Measurements from ENCODE around the gene CSNK2A2. TPM values are rescaled to one million over a fixed set of nuclear protein-coding genes. Genes with fewer than 3 reads are reported as not detected.
A peak's percentile ranks its signal among the peaks of the same experiment; 100 is the strongest.

The CSNK2A2 gene
- total and polyA plus RNA-seq, 9 of the 15 experiments (the other 6 are each of a cell fraction or from before 2014, with no cell fraction given), result 20.8 to 109 (median 44.7) TPM

DNA sequence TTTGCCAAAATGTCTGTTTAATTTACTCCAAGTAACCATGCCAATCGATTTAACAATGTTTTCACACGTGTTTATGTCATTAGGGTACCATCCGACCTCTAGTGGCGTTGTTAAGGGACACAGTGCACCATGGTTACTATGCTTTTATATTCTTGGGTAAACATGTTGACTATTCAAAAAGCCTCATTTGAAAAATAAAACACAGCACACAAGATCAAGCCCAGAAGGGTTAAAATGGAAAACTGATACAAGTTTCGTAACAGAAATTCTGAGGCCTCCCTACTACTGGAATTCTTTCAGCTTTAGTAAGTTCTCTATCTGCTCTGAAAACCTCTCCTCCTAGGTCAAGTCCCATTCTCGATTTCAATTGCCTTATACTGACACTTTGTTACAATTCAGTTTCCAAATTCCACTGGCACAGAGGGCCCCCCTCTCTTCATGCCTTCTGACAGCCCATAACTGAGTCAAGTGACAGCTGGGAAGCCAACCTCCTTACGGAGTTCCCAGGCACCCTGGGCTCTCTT lies 70.8 kb downstream of the CSNK2A2 start:
- Histone ChIP-seq H3K27me3 (ENCODE audit: control insufficient read depth in 2 of 2, insufficient read depth in 2 of 2, low read length in 2 of 2) (no peaks in the 10 kb centered on the region), H2AFZ (ENCODE audit: low read depth, low read length) (no peak overlapping the region), H3K4me3 (peak overlapping the region; percentile 93), H4K20me1 (replicated peaks; ENCODE audit: control insufficient read depth, insufficient read depth, low read length) (peaks cover 31% of the 10 kb centered on the region), H3K79me2 (ENCODE audit: control insufficient read depth, insufficient read depth, low read length) (peaks cover 65% of the 10 kb centered on the region), H3K4me2 (ENCODE audit: insufficient read depth, low read length) (peak overlapping the region; percentile 92), H3K9me3 (replicated peaks; ENCODE audit: control insufficient read depth, insufficient read depth, low read depth, low read length) (no peaks in the 10 kb centered on the region), H3K9ac (ENCODE audit: insufficient read depth in 1 of 2, low read depth in 2 of 2, low read length in 2 of 2) (peak overlapping the region in 1 of 2 experiments; percentile 51; a peak in 2 of 4 replicates), H3K27ac (ENCODE audit: extremely low read depth, low read depth, low read length) (no peak overlapping the region; the same call in 2 of the 3 replicates), H3K9me1 (ENCODE audit: control insufficient read depth, insufficient read depth, low read length) (no peaks in the 10 kb centered on the region), H3K4me1 (replicated peaks in 1 of 2; ENCODE audit: control insufficient read depth in 2 of 2, insufficient read depth in 2 of 2, low read length in 2 of 2) (peaks cover 20 to 32% of the 10 kb centered on the region in 2 experiments; a peak in 4 of 5 replicates), H3K36me3 (ENCODE audit: control insufficient read depth, insufficient read depth, low read length) (peaks cover 3% of the 10 kb centered on the region; the same call in 1 of the 3 replicates)
- 9% methylated on average over 7 of the region's 7 CpGs for WGBS (ENCODE audit: insufficient coverage, low coverage, missing lambda C conversion rate)
- in situ Hi-C loops (cut with MboI) (loop anchor here (10.0 kb wide), 1 partner anchor 112 kb away; no protein-coding TSS in a partner anchor), intact Hi-C loops (cut with micrococcal nuclease) (loop anchor here (10.0 kb wide), 2 partner anchors 138 to 358 kb away; no protein-coding TSS in a partner anchor)
- ChIA-PET CTCF (ENCODE audit: low intra/inter-chr PET ratio) (interaction anchor here (1.2 kb wide), 1 partner anchor 105 kb away, joined by 4 read pairs; no protein-coding TSS in a partner anchor), POLR2A (interaction anchor here (0.6 to 1.8 kb wide), 7 partner anchors 8 to 688 kb away, joined by 3 to 6 read pairs (median 4); no protein-coding TSS in a partner anchor)
- ATAC-seq (peak; percentile 17; the same call in 1 of the 3 replicates), DNase-seq (ENCODE audit: extremely low read depth in 1 of 4, low spot score in 3 of 4) (peak in 2 of 4 experiments; percentile 29 to 54), FAIRE-seq (peak; percentile 65)
- no TSS peak for BruUV-seq (replicated peaks)
- TF ChIP-seq GATAD2B (IDR thresholded peaks at IDR 0.05; ENCODE audit: borderline replicate concordance) (0 out of 2 replicates have a peak, but pooled peaks have one; percentile 12), RAD21 (CRISPR knock-in tag; conservative IDR thresholded peaks at IDR 0.05 in 1 of 2, IDR thresholded peaks at IDR 0.05 in 1 of 2) (peak; percentile 10 to 11; a peak in 1 of 4 replicates), NEUROD1 (IDR thresholded peaks at IDR 0.05; ENCODE audit: borderline replicate concordance, low read depth, low read length, partially characterized antibody) (peak; percentile 23), NFE2L1 (tag; IDR thresholded peaks at IDR 0.05; ENCODE audit: borderline replicate concordance, low read depth) (no peak), FOXJ3 (CRISPR knock-in tag; IDR thresholded peaks at IDR 0.05) (peak; percentile 80), FOXA3 (CRISPR knock-in tag; conservative IDR thresholded peaks at IDR 0.05 in 1 of 2, IDR thresholded peaks at IDR 0.05 in 1 of 2) (peak; percentile 86 to 93), SIN3A (IDR thresholded peaks at IDR 0.05; ENCODE audit: borderline replicate concordance in 2 of 2, control insufficient read depth in 1 of 2, low read depth in 2 of 2, low read length in 2 of 2) (peak; percentile 52 to 96; a peak in 3 of 4 replicates), HDAC1 (IDR thresholded peaks at IDR 0.05) (peak in 1 of 2 experiments; percentile 81; a peak in 2 of 4 replicates)
- TF ChIP-seq, protein P1, sequence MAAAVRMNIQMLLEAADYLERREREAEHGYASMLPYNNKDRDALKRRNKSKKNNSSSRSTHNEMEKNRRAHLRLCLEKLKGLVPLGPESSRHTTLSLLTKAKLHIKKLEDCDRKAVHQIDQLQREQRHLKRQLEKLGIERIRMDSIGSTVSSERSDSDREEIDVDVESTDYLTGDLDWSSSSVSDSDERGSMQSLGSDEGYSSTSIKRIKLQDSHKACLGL (CRISPR knock-in tag; IDR thresholded peaks at IDR 0.05; ENCODE audit: borderline replicate concordance, poor library complexity, severe bottlenecking), result peak; percentile 33
- TF ChIP-seq, protein P2, sequence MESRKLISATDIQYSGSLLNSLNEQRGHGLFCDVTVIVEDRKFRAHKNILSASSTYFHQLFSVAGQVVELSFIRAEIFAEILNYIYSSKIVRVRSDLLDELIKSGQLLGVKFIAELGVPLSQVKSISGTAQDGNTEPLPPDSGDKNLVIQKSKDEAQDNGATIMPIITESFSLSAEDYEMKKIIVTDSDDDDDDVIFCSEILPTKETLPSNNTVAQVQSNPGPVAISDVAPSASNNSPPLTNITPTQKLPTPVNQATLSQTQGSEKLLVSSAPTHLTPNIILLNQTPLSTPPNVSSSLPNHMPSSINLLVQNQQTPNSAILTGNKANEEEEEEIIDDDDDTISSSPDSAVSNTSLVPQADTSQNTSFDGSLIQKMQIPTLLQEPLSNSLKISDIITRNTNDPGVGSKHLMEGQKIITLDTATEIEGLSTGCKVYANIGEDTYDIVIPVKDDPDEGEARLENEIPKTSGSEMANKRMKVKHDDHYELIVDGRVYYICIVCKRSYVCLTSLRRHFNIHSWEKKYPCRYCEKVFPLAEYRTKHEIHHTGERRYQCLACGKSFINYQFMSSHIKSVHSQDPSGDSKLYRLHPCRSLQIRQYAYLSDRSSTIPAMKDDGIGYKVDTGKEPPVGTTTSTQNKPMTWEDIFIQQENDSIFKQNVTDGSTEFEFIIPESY (CRISPR knock-in tag; IDR thresholded peaks at IDR 0.05), result no peak
- TF ChIP-seq, protein P3, sequence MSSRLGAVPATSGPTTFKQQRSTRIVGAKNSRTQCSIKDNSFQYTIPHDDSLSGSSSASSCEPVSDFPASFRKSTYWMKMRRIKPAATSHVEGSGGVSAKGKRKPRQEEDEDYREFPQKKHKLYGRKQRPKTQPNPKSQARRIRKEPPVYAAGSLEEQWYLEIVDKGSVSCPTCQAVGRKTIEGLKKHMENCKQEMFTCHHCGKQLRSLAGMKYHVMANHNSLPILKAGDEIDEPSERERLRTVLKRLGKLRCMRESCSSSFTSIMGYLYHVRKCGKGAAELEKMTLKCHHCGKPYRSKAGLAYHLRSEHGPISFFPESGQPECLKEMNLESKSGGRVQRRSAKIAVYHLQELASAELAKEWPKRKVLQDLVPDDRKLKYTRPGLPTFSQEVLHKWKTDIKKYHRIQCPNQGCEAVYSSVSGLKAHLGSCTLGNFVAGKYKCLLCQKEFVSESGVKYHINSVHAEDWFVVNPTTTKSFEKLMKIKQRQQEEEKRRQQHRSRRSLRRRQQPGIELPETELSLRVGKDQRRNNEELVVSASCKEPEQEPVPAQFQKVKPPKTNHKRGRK (tag; IDR thresholded peaks at IDR 0.05), result no peak
- TF ChIP-seq, protein P4, sequence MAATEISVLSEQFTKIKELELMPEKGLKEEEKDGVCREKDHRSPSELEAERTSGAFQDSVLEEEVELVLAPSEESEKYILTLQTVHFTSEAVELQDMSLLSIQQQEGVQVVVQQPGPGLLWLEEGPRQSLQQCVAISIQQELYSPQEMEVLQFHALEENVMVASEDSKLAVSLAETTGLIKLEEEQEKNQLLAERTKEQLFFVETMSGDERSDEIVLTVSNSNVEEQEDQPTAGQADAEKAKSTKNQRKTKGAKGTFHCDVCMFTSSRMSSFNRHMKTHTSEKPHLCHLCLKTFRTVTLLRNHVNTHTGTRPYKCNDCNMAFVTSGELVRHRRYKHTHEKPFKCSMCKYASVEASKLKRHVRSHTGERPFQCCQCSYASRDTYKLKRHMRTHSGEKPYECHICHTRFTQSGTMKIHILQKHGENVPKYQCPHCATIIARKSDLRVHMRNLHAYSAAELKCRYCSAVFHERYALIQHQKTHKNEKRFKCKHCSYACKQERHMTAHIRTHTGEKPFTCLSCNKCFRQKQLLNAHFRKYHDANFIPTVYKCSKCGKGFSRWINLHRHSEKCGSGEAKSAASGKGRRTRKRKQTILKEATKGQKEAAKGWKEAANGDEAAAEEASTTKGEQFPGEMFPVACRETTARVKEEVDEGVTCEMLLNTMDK (IDR thresholded peaks at IDR 0.05; ENCODE audit: borderline replicate concordance, insufficient read depth, low read depth, low read length, poor library complexity, severe bottlenecking), result peak; percentile 72

All from K562 (cell line).